ENCODE data around the gene SLC44A5.

- TF ChIP-seq EZH2phosphoT487 (IDR thresholded peaks at IDR 0.05; ENCODE audit: borderline replicate concordance) (no peak), CTCF (conservative IDR thresholded peaks at IDR 0.05; ENCODE audit: low read length) (no peak)
These were observed 337.8 kb downstream of the SLC44A5 start for GRCh38 chr1:75273110-75273509.
